Neuronal stem cell (in vitro differentiated cells): Measurements from ENCODE around the gene TBC1D19.

Source experiments
- DNase-seq: peaks from one replicate; pipeline ENCODE4 v3.0.0-alpha.2; 2013; ENCODE audit warnings: low spot score
- H2AFZ ChIP-seq: one replicate; pipeline ENCODE4 v1.6.1; 2013; ENCODE audit warnings: mild to moderate bottlenecking, low read length, inconsistent platforms
- H2AK5ac ChIP-seq: 2 replicates; pipeline ENCODE4 v1.6.1; 2013; ENCODE audit warnings: low read depth, mild to moderate bottlenecking, inconsistent platforms, low read length, moderate library complexity, mixed read lengths
- H2BK120ac ChIP-seq: 2 replicates; pipeline ENCODE4 v1.6.1; 2013; ENCODE audit warnings: low read depth, mild to moderate bottlenecking, inconsistent platforms, low read length, moderate library complexity, mixed read lengths
- H2BK12ac ChIP-seq: one replicate; pipeline ENCODE4 v1.6.1; 2013; ENCODE audit warnings: low read length, inconsistent platforms
- H2BK15ac ChIP-seq: 2 replicates; pipeline ENCODE4 v1.6.1; 2013; ENCODE audit warnings: mild to moderate bottlenecking, low read length, inconsistent platforms, mixed read lengths
- H2BK5ac ChIP-seq: one replicate; pipeline ENCODE4 v1.6.1; 2013; ENCODE audit warnings: inconsistent platforms, mild to moderate bottlenecking, low read length, moderate library complexity
- H3K14ac ChIP-seq: one replicate; pipeline ENCODE4 v1.6.1; 2013; ENCODE audit warnings: low read length, inconsistent platforms
- H3K18ac ChIP-seq: 2 replicates; pipeline ENCODE4 v1.6.1; 2013; ENCODE audit warnings: low read length, inconsistent platforms
- H3K23ac ChIP-seq: 2 replicates; pipeline ENCODE4 v1.6.1; 2013; ENCODE audit warnings: low read depth, mild to moderate bottlenecking, mixed read lengths, low read length, inconsistent platforms; ENCODE audit not compliant: poor library complexity
- H3K27ac ChIP-seq: replicated peaks from 3 replicates; pipeline ENCODE4 v1.5.1; 2013; ENCODE audit warnings: low read length, inconsistent platforms
- H3K27me3 ChIP-seq, 3 experiments: 2 replicates each; pipeline ENCODE4 v1.6.1; 2013; ENCODE audit warnings: low read length in 3 of 3, mild to moderate bottlenecking in 2 of 3, inconsistent platforms in 1 of 3, low read depth in 1 of 3, mixed read lengths in 1 of 3, moderate library complexity in 1 of 3; ENCODE audit not compliant: control insufficient read depth in 3 of 3, insufficient read depth in 3 of 3
- H3K36me3 ChIP-seq, 2 donors: replicated peaks in 1 of 2; 2 replicates each; pipeline ENCODE4 v1.6.1; 2013; ENCODE audit warnings: low read length in 2 of 2; ENCODE audit not compliant: control insufficient read depth in 2 of 2, insufficient read depth in 2 of 2
- H3K4ac ChIP-seq: 2 replicates; pipeline ENCODE4 v1.6.1; 2013; ENCODE audit warnings: inconsistent platforms, mild to moderate bottlenecking, low read length, moderate library complexity
- H3K4me1 ChIP-seq, 2 donors: 1 replicate in 1 of 2; 2 replicates in 1 of 2; pipeline ENCODE4 v1.6.1; 2013; ENCODE audit warnings: low read length in 2 of 2, low read depth in 1 of 2; ENCODE audit not compliant: control insufficient read depth in 2 of 2, insufficient read depth in 1 of 2
- H3K4me2 ChIP-seq: one replicate; pipeline ENCODE4 v1.6.1; 2013; ENCODE audit warnings: mild to moderate bottlenecking, low read length, inconsistent platforms; ENCODE audit not compliant: insufficient read depth, poor library complexity, severe bottlenecking
- H3K4me3 ChIP-seq, 2 donors: 2 replicates each; pipeline ENCODE4 v1.5.1; 2013; ENCODE audit warnings: low read length in 2 of 2, mild to moderate bottlenecking in 2 of 2, inconsistent platforms in 1 of 2, moderate library complexity in 1 of 2
- H3K79me1 ChIP-seq: one replicate; pipeline ENCODE4 v1.6.1; 2013; ENCODE audit warnings: low read depth, mild to moderate bottlenecking, inconsistent platforms, low read length, moderate library complexity
- H3K9ac ChIP-seq: one replicate; pipeline ENCODE4 v1.6.1; 2013; ENCODE audit warnings: mild to moderate bottlenecking, low read depth, low read length, inconsistent platforms; ENCODE audit not compliant: poor library complexity
- H3K9me3 ChIP-seq, 2 donors: replicated peaks in 1 of 2; 2 replicates each; pipeline versions ENCODE3 to v1.6.1; 2013; ENCODE audit warnings: low read length in 2 of 2, mild to moderate bottlenecking in 2 of 2, inconsistent platforms in 1 of 2, low read depth in 1 of 2, mixed read lengths in 1 of 2, moderate library complexity in 1 of 2; ENCODE audit not compliant: control insufficient read depth in 2 of 2, insufficient read depth in 1 of 2
- H4K8ac ChIP-seq: one replicate; pipeline ENCODE4 v1.6.1; 2013; ENCODE audit warnings: low read depth, mild to moderate bottlenecking, inconsistent platforms, low read length, moderate library complexity
- H4K91ac ChIP-seq: one replicate; pipeline ENCODE4 v1.6.1; 2013; ENCODE audit warnings: low read length, low read depth, mild to moderate bottlenecking, inconsistent platforms; ENCODE audit not compliant: poor library complexity
- WGBS, 2 donors: extraction: QIAGEN DNeasy Blood & Tissue Kit; methylation state at CpG; one replicate each; pipeline ENCODE4 v1.1.7; 2013; ENCODE audit warnings: missing lambda C conversion rate in 2 of 2, mixed read lengths in 1 of 2; ENCODE audit not compliant: insufficient read length in 2 of 2, insufficient replicate concordance in 1 of 2; ENCODE audit errors: extremely low coverage in 2 of 2; 5-methylcytosine and 5-hydroxymethylcytosine counted together

The TBC1D19 gene

GRCh38 chr4:26779224-26779623 is 195.3 kb downstream of the TBC1D19 start:
- H2AK5ac ChIP-seq: no peak overlapping the region
- no peak overlapping the region for H4K8ac ChIP-seq
- no peak overlapping the region for H3K4me3 ChIP-seq
- WGBS, 2 donors: no CpG with 5 or more reads among the region's 2 CpGs
- no peaks in the 10 kb centered on the region for H3K27me3 ChIP-seq
- no peak overlapping the region for H2BK120ac ChIP-seq
- H3K4ac ChIP-seq: no peak overlapping the region
- no peak overlapping the region for H2BK12ac ChIP-seq
- no peak overlapping the region for H2BK15ac ChIP-seq
- H3K9ac ChIP-seq: no peak overlapping the region
- H3K18ac ChIP-seq: no peak overlapping the region
- H3K27ac ChIP-seq: no peak overlapping the region
- DNase-seq: no peak
- no peak overlapping the region for H2AFZ ChIP-seq
- H4K91ac ChIP-seq: no peak overlapping the region
- H3K23ac ChIP-seq: no peak overlapping the region
- H3K14ac ChIP-seq: no peak overlapping the region
- no peaks in the 10 kb centered on the region for H3K36me3 ChIP-seq
- H3K4me1 ChIP-seq: peaks cover 2 to 4% of the 10 kb centered on the region in 2 donors
- no peaks in the 10 kb centered on the region for H3K79me1 ChIP-seq
- H3K4me2 ChIP-seq: no peak overlapping the region
- H2BK5ac ChIP-seq: no peak overlapping the region
- no peaks in the 10 kb centered on the region for H3K9me3 ChIP-seq

GRCh38 chr4:26779674-26780073 is 195.8 kb downstream of the TBC1D19 start:
- Histone ChIP-seq H2BK12ac (no peak overlapping the region), H2BK15ac (no peak overlapping the region), H2BK120ac (no peak overlapping the region), H3K9ac (no peak overlapping the region), H3K14ac (no peak overlapping the region), H2BK5ac (no peak overlapping the region), H4K91ac (no peak overlapping the region), H3K4me1 (peaks cover 2 to 4% of the 10 kb centered on the region in 2 donors), H3K4ac (no peak overlapping the region), H3K27me3 (no peaks in the 10 kb centered on the region), H3K36me3 (no peaks in the 10 kb centered on the region), H2AK5ac (no peak overlapping the region), H3K9me3 (no peaks in the 10 kb centered on the region), H3K18ac (no peak overlapping the region), H3K4me3 (no peak overlapping the region), H3K4me2 (no peak overlapping the region), H2AFZ (no peak overlapping the region), H3K27ac (no peak overlapping the region), H4K8ac (no peak overlapping the region), H3K79me1 (no peaks in the 10 kb centered on the region), H3K23ac (no peak overlapping the region)
- DNase-seq: no peak
- WGBS, 2 donors: no CpG with 5 or more reads among the region's 2 CpGs

- Histone ChIP-seq H3K18ac (no peak overlapping the region), H4K8ac (no peak overlapping the region), H3K14ac (no peak overlapping the region), H2AK5ac (no peak overlapping the region), H3K9ac (no peak overlapping the region), H2AFZ (no peak overlapping the region), H2BK5ac (no peak overlapping the region), H2BK12ac (no peak overlapping the region), H3K36me3 (no peaks in the 10 kb centered on the region), H4K91ac (no peak overlapping the region), H2BK120ac (no peak overlapping the region), H3K23ac (no peak overlapping the region), H3K27me3 (no peaks in the 10 kb centered on the region), H2BK15ac (no peak overlapping the region), H3K4me1 (peaks cover 4 to 10% of the 10 kb centered on the region in 2 donors), H3K79me1 (no peaks in the 10 kb centered on the region), H3K4me2 (no peak overlapping the region), H3K4ac (no peak overlapping the region), H3K27ac (no peak overlapping the region), H3K9me3 (no peaks in the 10 kb centered on the region), H3K4me3 (no peak overlapping the region)
- no peak for DNase-seq
- WGBS, 2 donors: no CpG with 5 or more reads among the region's 1 CpG
These were observed 196.7 kb downstream of the TBC1D19 start for GRCh38 chr4:26780539-26780938.

GRCh38 chr4:26782168-26782829 is 198.4 kb downstream of the TBC1D19 start:
- Histone ChIP-seq H4K91ac (no peak overlapping the region), H2BK5ac (no peak overlapping the region), H3K4me1 (peaks cover 9 to 21% of the 10 kb centered on the region in 2 donors), H3K4me3 (no peak overlapping the region), H3K4me2 (no peak overlapping the region), H2AFZ (no peak overlapping the region), H2AK5ac (no peak overlapping the region), H3K79me1 (no peaks in the 10 kb centered on the region), H3K27ac (no peak overlapping the region), H3K9ac (no peak overlapping the region), H2BK12ac (no peak overlapping the region), H3K23ac (no peak overlapping the region), H3K36me3 (no peaks in the 10 kb centered on the region), H3K9me3 (no peaks in the 10 kb centered on the region), H3K4ac (no peak overlapping the region), H3K14ac (no peak overlapping the region), H2BK15ac (no peak overlapping the region), H3K27me3 (no peaks in the 10 kb centered on the region), H4K8ac (no peak overlapping the region), H2BK120ac (no peak overlapping the region), H3K18ac (no peak overlapping the region)
- WGBS, 2 donors: no CpG with 5 or more reads among the region's 3 CpGs
- no peak for DNase-seq
